ENCODE measurements around the gene ELOVL4. TPM values are rescaled to one million over a fixed set of nuclear protein-coding genes. Genes with fewer than 3 reads are reported as not detected.

Gene ELOVL4
- total RNA-seq, 2 donors from 2014 or later = 1.8 to 1.9 TPM

DNA sequence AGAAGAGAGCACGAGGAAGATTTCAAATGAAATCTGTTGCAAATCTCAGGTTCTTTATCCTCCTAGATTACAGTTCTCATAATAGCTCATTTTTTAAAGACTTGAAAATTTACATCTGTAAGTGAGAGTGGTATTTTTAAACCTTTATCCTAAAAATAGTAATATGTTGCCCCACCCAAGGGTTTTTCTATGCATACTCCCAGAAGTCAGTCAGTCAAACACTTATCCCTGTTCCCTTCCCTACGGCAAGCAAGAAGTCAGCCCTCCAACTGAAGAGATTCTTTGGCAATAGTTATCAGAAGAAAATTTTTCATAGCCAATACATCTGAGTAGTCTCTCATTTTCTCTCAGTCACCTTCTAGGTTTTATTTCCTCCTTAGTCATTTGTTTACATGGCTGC, 24.1 kb downstream of the ELOVL4 start:
- intact Hi-C loops (cut with DNase I) = no loop called here
- no peak for DNase-seq (ENCODE audit: low spot score)

DNA sequence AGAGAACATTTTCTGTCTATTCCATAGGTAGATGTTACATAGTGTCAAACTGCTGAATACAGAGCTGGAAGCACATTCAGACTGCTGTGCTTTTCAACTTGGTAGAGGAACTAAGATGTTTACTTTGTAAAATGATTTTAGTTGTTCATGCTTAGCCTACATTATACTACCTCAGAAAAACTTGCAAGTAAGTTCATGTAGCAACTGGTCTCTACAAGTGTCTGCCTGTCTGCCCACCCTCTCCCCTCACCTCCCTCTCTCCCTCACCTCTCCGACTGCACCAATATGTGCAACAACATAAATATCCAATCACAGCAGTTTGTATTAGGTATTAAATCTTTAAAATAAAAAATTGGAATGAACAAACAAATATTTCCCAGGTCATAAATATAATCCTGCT, 25.3 kb downstream of the ELOVL4 start:
- intact Hi-C loops (cut with DNase I) = no loop called here
- no peak for DNase-seq (ENCODE audit: low spot score)

DNA sequence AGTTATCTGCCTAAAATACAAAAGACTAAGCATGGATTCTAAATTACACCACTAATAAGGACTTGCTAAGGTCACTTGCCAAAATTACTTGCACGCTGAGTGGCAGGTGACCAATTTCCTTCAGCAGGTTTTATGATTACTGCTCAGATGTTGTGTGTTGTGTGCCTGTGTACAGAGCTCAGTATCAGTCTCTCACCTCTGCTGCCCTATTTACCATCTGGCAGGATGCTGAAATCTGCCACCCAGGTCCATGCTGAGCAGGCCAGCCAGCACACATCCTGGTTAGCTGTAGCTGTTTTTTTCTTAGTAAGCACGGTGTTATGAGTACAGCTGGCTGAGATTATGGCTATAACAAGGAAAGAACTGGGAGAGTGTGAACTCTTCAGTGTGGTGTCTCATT, 34.0 kb downstream of the ELOVL4 start:
- intact Hi-C loops (cut with DNase I) = no loop called here
- no peak for DNase-seq (ENCODE audit: low spot score)

DNA sequence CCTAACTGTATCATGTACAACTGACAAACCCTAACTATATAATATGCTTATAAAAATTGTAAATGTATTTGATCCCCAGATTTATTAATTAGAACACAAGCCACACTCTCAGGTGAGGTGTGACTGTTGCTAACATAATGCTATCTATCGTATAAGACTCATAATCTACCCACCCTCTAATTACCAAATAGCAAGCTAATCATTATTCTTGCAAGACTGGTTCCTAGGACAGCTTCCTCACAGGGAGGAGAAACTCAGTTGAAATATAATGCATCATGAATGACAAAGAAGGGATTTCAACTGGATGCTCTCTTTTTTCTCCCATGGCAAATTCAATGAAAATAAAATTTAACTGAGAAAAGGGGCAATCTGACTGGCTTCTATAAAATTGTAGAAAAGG, 35.4 kb downstream of the ELOVL4 start:
- DNase-seq (ENCODE audit: low spot score) = no peak

DNA sequence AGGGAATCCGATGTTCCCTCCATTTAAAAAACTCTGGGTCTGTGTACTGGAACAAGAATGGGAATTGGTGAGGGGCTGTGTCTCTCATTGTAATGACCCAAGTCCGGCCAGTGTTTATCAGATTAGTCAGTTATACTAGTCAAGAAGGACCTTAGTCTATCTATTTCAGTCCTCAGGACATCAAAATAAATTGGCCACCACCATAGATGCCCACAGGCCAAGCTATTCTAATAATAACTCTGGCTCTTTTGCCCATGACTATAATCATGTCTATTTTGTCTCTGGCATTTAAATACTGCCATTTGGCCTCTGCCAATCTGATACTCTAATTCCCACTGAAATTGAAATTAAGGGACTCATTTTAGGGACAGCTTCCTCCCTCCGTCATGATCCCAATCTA, 37.8 kb downstream of the ELOVL4 start:
- no peak for DNase-seq (ENCODE audit: low spot score)
- intact Hi-C loops (cut with DNase I) = no loop called here

More for the DNA sequence above, 35.4 kb downstream of the ELOVL4 start:
- intact Hi-C loops (cut with DNase I) = no loop called here

DNA sequence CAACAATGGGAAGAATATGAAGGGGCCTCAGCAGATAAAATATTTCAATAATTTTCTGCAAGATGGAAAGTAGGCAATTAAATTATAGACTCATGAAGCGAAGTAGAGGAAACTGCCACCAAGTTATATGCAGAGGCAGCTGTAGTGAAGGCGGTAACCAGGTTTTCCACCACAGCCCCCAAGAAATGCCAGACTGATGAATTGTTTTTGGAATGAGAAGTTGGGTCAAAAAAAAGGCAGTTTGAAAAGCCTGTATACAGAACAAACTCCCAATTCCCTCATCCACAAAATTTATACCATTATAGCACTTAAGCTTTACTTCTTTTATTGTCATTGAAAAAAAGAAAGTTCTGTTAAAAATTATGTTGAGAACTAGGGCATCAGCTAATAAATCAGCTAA, 45.3 kb downstream of the ELOVL4 start:
- DNase-seq (ENCODE audit: low spot score) = no peak
- intact Hi-C loops (cut with DNase I) = no loop called here

DNA sequence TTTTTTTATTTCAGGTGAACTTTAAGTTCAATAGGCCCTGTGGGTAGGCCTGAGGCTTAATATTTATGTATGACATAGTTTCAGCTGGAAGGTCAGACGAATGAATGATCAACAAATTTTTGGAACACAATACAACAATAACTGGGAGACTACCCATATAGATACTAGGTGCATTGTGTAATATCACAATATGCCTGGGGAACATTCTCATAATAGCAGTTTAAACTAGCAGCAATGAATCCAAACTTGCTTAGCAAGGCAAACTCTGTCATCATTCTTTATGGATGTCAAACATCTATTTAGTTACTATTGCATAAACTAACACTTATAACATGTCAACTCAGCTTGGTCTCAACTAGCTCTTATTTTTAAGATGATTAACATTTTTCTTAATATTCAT, 49.3 kb downstream of the ELOVL4 start:
- no peak for DNase-seq (ENCODE audit: low spot score)
- intact Hi-C loops (cut with DNase I) = no loop called here

DNA sequence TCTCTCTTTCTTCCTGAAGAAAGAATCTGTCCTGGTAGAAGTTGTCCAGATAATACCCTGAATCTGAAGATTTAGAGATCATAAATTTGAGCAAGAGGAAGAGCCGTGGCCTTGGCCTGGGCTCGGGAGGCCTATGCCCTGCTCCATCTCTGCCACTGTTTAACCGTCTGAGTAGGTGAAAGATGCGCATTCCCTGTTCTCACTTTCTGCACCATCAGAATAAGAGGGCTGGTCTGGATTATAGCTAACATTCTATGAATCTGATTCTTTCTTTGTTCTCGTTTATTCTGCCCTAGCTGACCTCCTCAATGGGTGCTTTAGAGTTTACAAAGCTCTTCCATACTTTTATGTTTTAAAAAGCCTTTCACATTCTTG, 51.3 kb downstream of the ELOVL4 start:
- DNase-seq (ENCODE audit: low spot score) = no peak

DNA sequence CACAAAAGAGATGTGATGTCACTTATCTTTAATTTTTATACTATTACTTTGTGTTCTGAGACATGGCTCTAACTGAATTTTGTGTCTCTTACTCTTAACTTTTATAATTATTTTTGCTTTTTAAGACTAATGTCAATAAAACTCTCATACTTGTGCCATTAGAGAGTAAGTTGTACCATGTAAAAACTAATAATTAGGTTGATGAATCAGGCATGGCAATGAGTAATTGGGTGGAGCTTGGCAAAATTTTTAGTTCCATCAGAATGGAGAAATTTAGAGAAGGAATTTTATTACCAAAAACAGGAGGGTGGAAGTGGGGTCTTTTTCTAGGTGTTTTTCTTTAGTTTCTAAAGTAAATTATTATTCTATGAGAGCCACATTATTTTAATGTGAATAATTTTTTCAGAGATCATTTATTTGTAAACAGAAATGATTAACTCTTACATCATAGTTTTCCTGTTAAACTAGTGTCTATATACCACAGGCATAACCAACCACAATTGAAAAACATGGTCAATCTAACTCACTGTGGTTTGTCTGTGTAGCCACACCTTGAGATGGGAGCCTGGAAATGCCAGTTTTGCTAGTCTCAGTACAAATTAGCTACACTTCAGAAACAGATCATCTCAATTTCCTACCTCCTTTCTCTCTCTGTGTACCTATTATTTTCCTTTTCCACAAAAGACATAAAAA, 51.8 kb downstream of the ELOVL4 start:
- intact Hi-C loops (cut with DNase I) = no loop called here

More for the DNA sequence above, 51.3 kb downstream of the ELOVL4 start:
- intact Hi-C loops (cut with DNase I) = no loop called here

DNA sequence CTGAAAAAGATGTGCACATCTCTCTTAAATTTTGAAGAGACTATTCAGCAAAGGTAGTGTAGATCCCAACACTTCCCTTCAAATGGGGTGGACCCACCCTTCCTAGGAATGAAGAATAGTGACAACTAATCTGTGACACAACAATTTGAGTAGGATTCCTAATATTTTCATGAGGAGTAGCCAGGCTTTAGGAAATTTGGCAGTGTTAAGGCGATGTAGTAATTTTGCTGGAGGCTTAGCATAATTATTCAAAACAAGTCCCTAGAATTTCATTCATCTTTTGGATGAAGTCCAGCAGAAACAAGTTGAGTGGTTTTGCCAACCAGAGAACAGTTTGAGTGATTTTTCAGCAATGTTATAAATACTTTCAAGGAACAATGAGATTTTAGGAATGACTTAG, 52.4 kb downstream of the ELOVL4 start:
- DNase-seq (ENCODE audit: low spot score) = no peak
- intact Hi-C loops (cut with DNase I) = no loop called here

More for the DNA sequence above, 51.8 kb downstream of the ELOVL4 start:
- no peak for DNase-seq (ENCODE audit: low spot score)

DNA sequence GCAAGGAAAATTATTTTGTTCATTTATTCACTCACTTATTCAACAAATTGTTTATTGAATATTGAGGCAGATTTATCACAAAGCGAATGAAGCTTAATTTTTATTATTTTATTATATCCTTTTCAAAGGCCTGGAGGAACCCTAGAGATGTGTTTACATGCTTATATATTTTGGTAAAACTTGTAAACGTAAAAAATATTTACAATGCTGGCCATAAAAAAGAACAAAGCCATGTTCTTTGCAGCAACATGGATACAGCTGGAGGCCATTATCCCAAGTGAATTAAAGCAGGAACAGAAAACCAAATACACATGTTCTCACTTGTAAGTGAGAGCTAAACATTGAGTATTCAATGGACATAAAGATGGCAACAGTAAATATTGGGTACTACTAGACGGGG, 58.8 kb downstream of the ELOVL4 start:
- DNase-seq (ENCODE audit: low spot score) = no peak
- intact Hi-C loops (cut with DNase I) = no loop called here

DNA sequence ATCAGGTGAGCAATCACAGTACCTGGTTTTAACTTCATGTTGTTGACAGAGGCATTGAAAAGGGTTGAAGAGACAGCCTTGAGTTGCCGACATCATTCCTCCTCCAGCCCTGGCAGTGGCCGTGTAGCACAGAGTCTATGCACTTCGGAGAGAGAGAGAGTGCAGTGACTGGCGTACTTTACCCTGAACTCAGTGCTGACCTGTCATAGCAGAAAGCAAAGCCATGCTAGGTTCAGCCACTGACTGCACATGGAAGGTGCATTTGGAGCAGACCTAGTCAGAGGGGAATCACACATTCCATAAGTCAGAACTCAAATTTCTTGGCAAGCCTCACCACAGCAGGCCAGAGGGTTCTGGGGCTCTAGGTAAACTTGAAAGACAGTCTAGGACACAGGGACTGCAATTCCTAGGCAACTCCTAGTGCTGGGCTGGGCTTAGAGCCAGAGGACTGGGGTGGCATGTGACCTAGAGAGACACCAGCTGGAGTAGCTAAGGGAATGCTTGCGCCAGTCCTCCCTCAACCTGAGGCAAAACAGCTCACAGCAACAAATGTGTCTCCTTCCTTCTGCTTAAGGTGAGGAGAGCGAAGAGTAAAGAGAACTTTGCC, 69.1 kb downstream of the ELOVL4 start:
- DNase-seq (ENCODE audit: low spot score) = no peak
- intact Hi-C loops (cut with DNase I) = no loop called here

DNA sequence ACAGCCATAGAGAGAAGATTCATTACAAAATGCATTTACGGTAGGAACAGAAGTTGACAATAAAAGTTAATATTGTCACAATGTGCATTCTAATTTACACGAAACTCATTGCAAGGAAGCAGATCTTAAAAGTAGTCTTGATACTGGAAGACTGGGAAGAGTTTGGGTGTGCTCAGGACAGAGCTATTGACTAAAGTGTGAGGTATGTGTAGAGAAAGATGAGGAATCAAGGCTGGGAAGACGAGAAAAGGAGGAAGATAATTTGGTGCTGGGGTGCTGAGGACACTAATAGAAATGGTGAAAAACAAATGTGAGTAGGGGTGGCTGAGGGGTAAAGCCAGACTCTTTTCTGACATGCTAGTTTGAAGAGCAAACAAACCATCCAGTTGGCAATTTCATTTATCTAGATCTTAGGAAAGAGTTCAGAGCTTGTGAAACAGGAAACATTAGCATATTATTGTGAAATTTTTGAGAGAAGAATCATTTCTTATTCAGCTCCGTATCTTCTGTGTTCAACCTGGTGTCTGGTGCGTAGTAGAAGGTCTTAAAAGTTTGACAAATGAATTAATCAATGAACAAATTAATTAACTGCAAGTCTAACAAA, 72.7 kb downstream of the ELOVL4 start:
- intact Hi-C loops (cut with DNase I) = no loop called here
- DNase-seq (ENCODE audit: low spot score) = no peak

DNA sequence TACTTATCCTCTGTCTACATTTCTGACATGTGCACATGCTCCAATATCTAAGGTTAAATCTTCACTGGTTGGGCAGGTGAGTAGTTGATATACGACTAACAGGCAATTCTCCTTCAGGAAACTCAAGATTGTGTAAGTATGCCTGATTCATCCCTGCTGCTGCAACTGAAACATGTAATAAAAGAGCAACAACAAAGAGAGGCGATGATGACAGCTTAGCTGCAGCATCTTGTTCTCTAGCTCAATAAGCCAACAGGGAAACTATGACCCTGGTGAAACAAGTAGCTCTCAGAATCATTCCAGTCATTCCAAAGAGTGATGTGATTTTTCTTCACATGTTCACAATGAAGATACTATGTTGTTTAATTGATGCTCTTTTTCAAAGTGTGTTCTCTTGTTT, 74.4 kb downstream of the ELOVL4 start:
- intact Hi-C loops (cut with DNase I) = no loop called here
- no peak for DNase-seq (ENCODE audit: low spot score)

DNA sequence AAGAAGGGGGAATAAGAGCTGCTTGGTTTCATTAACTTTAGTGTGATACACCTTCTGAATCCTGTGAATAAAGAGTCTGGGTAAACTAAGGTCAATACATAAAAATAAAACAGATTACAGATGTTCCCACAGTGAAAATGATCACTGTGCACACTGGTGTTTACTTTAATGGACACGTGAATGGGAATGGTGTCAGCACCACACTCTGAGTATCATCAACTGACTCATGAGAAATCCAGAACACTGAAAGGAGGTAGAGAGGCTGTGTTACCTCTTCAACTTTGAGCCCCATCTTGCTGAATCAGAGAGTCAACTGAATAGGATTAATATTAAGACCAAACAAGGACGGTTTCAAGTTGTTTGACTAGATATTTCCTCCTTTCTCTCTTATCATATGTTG, 75.0 kb downstream of the ELOVL4 start:
- intact Hi-C loops (cut with DNase I) = no loop called here
- DNase-seq (ENCODE audit: low spot score) = no peak

DNA sequence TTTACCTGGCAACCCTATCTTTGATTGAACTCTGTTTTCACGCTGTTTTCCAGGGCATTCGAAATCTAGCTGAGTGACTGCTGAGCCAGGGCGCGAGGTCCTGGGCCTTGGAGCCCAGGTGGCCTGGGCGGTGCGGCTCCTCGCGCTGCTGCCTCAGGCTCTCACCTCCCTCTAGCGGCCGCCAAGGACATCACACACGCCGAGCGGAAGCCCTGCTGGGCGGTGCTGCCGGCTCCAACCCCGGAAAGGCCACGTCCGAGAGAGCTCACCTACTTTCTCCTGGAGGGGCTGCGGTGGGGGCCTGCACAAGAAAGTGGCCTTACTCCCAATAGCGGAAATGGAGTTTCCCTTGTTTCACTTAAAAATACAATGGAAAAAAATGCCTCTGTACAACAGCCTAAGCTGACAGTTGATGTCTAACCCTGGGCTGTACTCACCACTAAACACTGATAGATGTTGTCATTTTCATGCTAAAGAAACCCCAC, 77.7 kb downstream of the ELOVL4 start:
- peak; percentile 93 for DNase-seq (ENCODE audit: low spot score)
- intact Hi-C loops (cut with DNase I) = no loop called here

DNA sequence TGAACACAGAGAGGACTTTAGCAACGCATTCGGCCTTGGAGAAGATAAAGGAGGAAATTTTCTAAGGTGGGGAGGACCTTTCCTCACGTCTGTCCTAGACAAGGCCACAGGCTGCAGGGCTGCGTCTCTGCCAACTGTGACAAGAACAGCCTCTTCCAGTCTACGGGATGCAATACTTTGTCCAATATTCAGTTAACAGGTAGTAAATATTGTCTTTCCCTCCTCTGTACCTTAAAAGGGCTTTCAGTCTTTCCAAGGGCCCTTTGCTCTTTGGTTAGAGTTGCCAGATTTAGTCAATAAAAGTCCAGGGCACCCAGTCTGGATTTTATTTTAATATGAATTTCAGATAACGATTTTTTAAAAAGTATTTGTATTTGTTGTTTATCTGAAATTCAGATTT, 78.2 kb downstream of the ELOVL4 start:
- intact Hi-C loops (cut with DNase I) = no loop called here
- no peak for DNase-seq (ENCODE audit: low spot score)

DNA sequence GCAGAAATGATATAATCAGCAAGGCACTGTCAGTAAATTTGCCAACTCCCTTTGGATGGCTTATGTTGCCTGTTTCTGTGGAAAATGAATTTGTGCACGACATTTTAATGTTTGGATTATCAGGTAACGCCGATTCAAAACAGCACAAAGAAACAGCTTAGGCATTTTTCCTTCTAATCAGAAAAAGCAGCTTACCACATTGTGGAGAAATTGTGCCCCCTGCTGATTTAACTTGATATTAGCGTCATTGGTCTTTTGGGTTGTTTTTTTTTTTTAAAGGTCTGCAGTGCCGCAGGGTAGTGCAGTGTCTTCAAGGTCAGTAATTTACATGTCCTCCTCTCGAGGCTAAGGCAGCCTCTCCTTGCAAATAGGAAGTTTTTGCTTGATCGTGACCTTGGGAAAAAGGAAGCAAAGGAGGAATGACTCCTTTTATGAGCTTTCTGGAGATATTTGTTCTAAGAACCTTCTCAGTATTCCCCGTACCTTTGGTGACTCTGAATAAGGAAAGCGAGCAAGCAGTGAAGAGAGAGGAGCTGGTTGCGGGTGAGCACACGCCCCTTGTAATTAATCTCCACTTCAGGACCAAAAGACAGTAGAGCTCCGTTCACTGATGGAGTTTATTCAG, 79.1 kb downstream of the ELOVL4 start:
- intact Hi-C loops (cut with DNase I) = no loop called here
- DNase-seq (ENCODE audit: low spot score) = no peak
